Caco-2 (cell line): Measurements from ENCODE around the gene PACC1. TPM values are rescaled to one million over a fixed set of nuclear protein-coding genes. Genes with fewer than 3 reads are reported as not detected.

ENCODE experiments used
- BruUV-seq: library from RNA; stranded (reverse); fragments of 400-500 nt; replicated peaks from 2 replicates; lab custom pipeline; 2021; lab: Mats Ljungman, UMichigan
- CTCF ChIA-PET: fragments of 300-600 bp; sonication (Branson Sonifier 250); formaldehyde crosslinking; loops from one replicate; lab custom pipeline; 2022; ENCODE audit warnings: antibody characterized with exemption; lab: Charles Lee
- POLR2A ChIA-PET: fragments of 300-600 bp; sonication (Branson Sonifier 250); formaldehyde crosslinking; loops from one replicate; lab custom pipeline; 2022; ENCODE audit warnings: antibody characterized with exemption; lab: Charles Lee
- DNase-seq, 2 experiments: peaks; one replicate each; pipeline versions ENCODE4 v3.0.0 to v3.0.0-alpha.2; 2020 to 2022
- H3K27me3 ChIP-seq: replicated peaks from 2 replicates; pipeline ENCODE4 v1.6.0; 2011; ENCODE audit warnings: low read length; ENCODE audit not compliant: control insufficient read depth, insufficient read depth
- H3K36me3 ChIP-seq: 2 replicates; pipeline ENCODE4 v1.5.1; 2011; ENCODE audit warnings: low read length; ENCODE audit not compliant: control insufficient read depth, insufficient read depth
- H3K4me1 ChIP-seq: fragments of 250-450 bp; sonication (Bioruptor Pico); 2 replicates; pipeline ENCODE4 v1.5.1; 2020; ENCODE audit warnings: mild to moderate bottlenecking
- H3K4me3 ChIP-seq: 2 replicates; pipeline ENCODE4 v1.5.1; 2011; ENCODE audit warnings: low read depth, mild to moderate bottlenecking, control low read depth, low read length
- H3K9me3 ChIP-seq: fragments of 250-450 bp; sonication (Bioruptor Pico); 2 replicates; pipeline ENCODE4 v1.5.1; 2020; ENCODE audit warnings: mild to moderate bottlenecking, moderate library complexity
- H3K27ac Mint-ChIP-seq: one replicate; pipeline ENCODE4 v1.8.0; 2022; ENCODE audit warnings: mixed read lengths; ENCODE audit not compliant: unreplicated experiment
- H3K27me3 Mint-ChIP-seq: one replicate; pipeline ENCODE4 v1.8.0; 2022; ENCODE audit warnings: mixed read lengths; ENCODE audit not compliant: insufficient read depth, unreplicated experiment
- H3K36me3 Mint-ChIP-seq: one replicate; pipeline ENCODE4 v1.8.0; 2022; ENCODE audit warnings: mild to moderate bottlenecking, mixed read lengths; ENCODE audit not compliant: insufficient read depth, unreplicated experiment
- H3K4me1 Mint-ChIP-seq: one replicate; pipeline ENCODE4 v1.8.0; 2022; ENCODE audit warnings: low read depth, mixed read lengths; ENCODE audit not compliant: unreplicated experiment
- H3K4me3 Mint-ChIP-seq: one replicate; pipeline ENCODE4 v1.8.0; 2022; ENCODE audit warnings: mild to moderate bottlenecking, moderate library complexity, mixed read lengths; ENCODE audit not compliant: unreplicated experiment
- H3K9me3 Mint-ChIP-seq: one replicate; pipeline ENCODE4 v1.8.0; 2022; ENCODE audit warnings: mixed read lengths; ENCODE audit not compliant: unreplicated experiment
- intact Hi-C: fragments of 100-400 bp; cut with micrococcal nuclease; formaldehyde crosslinking; loops from one replicate; pipeline ENCODE4 v1.10.0; 2022; ENCODE audit not compliant: unreplicated experiment
- total RNA-seq: library from RNA; stranded (reverse); gene quantifications from 2 replicates; pipeline ENCODE4 v1.2.3, GENCODE V29; 2022
- TF ChIP-seq, protein P1 (sequence below), 2 experiments: fragments of 200-600 bp in 1 of 2; IDR thresholded peaks; 1 replicate in 1 of 2; 2 replicates in 1 of 2; pipeline versions ENCODE4 v1.5.1 to v1.8.0; 2011 to 2022; ENCODE audit warnings: antibody characterized with exemption in 1 of 2, control low read depth in 1 of 2, inconsistent platforms in 1 of 2, low read depth in 1 of 2, low read length in 1 of 2, mild to moderate bottlenecking in 1 of 2, moderate library complexity in 1 of 2; ENCODE audit not compliant: insufficient read depth in 1 of 2, severe bottlenecking in 1 of 2, unreplicated experiment in 1 of 2

PACC1 gene
- total RNA-seq, 1 experiment from 2014 or later: 15.6 TPM

DNA sequence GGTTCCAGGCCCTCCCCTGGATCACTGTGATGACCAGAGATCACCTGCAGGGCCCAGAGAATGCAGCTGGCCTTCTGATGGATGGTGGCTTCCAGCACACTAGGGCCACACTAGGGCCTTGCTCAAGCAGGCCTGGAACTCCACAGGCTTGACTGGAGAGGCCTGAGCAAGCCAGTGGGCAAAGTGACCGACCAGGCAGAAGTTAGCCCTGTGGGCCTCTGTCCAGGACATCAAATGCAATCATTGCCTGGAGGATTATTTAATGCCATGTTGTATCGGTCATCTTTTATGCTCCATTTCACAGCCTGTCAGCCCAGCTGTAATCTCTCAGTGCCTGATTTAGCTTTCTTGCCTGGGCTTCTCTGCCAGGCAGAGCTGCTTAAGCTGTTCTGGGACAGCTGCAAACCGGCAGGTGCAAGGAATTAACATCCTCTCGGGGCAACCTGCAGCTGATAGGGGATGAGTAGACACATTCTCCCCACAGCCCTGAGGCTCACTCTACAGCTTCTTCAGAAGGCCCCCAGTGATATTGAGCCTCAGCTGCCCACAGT, 35.7 kb upstream of the PACC1 start:
- Histone ChIP-seq H3K4me1 (peaks cover 14% of the 10 kb centered on the region; the same call in 1 of the 2 replicates), H3K9me3 (no peaks in the 10 kb centered on the region), H3K4me3 (no peak overlapping the region), H3K36me3 (no peaks in the 10 kb centered on the region), H3K27me3 (no peaks in the 10 kb centered on the region)
- ChIA-PET CTCF (interaction anchor here (0.6 to 1.3 kb wide), 2 partner anchors 169 to 380 kb away, joined by 4 to 5 read pairs; no protein-coding TSS in a partner anchor), POLR2A (no interaction called here)
- no peak for DNase-seq
- Mint-ChIP-seq H3K4me1 (peaks cover 18% of the 10 kb centered on the region), H3K27me3 (no peaks in the 10 kb centered on the region), H3K9me3 (no peaks in the 10 kb centered on the region), H3K27ac (no peak overlapping the region), H3K36me3 (peaks cover 15% of the 10 kb centered on the region), H3K4me3 (no peak overlapping the region)
- TF ChIP-seq, protein P1, sequence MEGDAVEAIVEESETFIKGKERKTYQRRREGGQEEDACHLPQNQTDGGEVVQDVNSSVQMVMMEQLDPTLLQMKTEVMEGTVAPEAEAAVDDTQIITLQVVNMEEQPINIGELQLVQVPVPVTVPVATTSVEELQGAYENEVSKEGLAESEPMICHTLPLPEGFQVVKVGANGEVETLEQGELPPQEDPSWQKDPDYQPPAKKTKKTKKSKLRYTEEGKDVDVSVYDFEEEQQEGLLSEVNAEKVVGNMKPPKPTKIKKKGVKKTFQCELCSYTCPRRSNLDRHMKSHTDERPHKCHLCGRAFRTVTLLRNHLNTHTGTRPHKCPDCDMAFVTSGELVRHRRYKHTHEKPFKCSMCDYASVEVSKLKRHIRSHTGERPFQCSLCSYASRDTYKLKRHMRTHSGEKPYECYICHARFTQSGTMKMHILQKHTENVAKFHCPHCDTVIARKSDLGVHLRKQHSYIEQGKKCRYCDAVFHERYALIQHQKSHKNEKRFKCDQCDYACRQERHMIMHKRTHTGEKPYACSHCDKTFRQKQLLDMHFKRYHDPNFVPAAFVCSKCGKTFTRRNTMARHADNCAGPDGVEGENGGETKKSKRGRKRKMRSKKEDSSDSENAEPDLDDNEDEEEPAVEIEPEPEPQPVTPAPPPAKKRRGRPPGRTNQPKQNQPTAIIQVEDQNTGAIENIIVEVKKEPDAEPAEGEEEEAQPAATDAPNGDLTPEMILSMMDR (IDR thresholded peaks at IDR 0.05; ENCODE audit: insufficient read depth in 1 of 2, low read depth in 1 of 2, low read length in 1 of 2, severe bottlenecking in 1 of 2, unreplicated experiment in 1 of 2): no peak
- no TSS peak for BruUV-seq
- intact Hi-C loops: loop anchor here (2.0 kb wide), 1 partner anchor 20 kb away; no protein-coding TSS in a partner anchor

DNA sequence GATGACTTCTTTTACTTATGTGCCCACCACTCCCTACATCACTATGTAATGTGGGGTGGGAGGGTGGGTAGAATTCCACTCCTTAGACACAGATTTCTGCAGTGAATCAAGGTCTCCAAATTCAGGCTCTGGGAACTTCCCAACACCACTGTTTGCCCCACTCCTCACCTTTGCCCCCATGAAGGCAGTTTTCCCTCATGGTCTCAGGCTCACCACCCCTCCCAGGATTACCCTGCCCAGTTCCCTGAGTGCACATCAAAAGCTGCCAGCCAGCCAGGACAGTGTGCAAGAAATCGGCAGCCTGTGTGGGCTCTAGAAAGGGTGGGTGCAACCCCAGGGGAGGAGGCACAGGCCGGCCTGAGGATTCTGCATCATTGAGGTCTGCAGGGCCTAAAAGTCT, 32.8 kb upstream of the PACC1 start:
- H3K36me3 Mint-ChIP-seq: peaks cover 16% of the 10 kb centered on the region
- peak in 1 of 2 experiments; percentile 21 for DNase-seq
- CTCF ChIA-PET: no interaction called here
- H3K4me1 ChIP-seq: peaks cover 14% of the 10 kb centered on the region; the same call in 1 of the 2 replicates
- H3K4me1 Mint-ChIP-seq: peaks cover 18% of the 10 kb centered on the region
- no peaks in the 10 kb centered on the region for H3K27me3 ChIP-seq
- H3K27me3 Mint-ChIP-seq: no peaks in the 10 kb centered on the region
- no TSS peak for BruUV-seq
- POLR2A ChIA-PET: no interaction called here
- intact Hi-C loops: no loop called here
- H3K36me3 ChIP-seq: no peaks in the 10 kb centered on the region; the same call in 1 of the 2 replicates
- no peak overlapping the region for H3K27ac Mint-ChIP-seq
- TF ChIP-seq, protein P1 (IDR thresholded peaks at IDR 0.05; ENCODE audit: insufficient read depth in 1 of 2, low read depth in 1 of 2, low read length in 1 of 2, severe bottlenecking in 1 of 2, unreplicated experiment in 1 of 2): no peak
- H3K9me3 ChIP-seq: no peaks in the 10 kb centered on the region; the same call in 1 of the 2 replicates
- H3K4me3 ChIP-seq: no peak overlapping the region
- no peaks in the 10 kb centered on the region for H3K9me3 Mint-ChIP-seq
- no peak overlapping the region for H3K4me3 Mint-ChIP-seq

DNA sequence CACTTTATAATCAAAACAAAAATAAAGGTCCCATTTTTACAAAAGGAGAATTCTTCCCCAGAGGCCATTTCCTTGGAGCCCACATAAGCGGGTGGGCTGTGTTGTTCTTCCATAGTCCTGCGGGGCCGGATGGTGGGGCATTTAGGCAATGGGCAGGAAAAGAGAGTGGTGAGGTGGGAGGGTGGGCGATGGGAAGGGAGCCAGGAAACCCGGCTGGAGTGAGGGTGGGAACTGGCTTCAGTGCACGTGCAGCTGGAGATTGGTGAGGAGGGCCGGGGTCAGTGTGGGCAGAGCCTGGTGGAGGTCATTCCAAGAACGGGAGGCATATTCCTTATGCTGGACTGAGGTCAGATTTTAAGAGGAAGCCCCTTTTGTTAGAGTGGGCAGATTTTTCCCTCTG, 31.6 kb upstream of the PACC1 start:
- H3K4me1 Mint-ChIP-seq: peaks cover 7% of the 10 kb centered on the region
- Histone ChIP-seq H3K36me3 (no peaks in the 10 kb centered on the region; the same call in 1 of the 2 replicates), H3K9me3 (no peaks in the 10 kb centered on the region; the same call in 1 of the 2 replicates), H3K27me3 (no peaks in the 10 kb centered on the region), H3K4me1 (peaks cover 14% of the 10 kb centered on the region; the same call in 1 of the 2 replicates), H3K4me3 (no peak overlapping the region)
- no peaks in the 10 kb centered on the region for H3K27me3 Mint-ChIP-seq
- no peak overlapping the region for H3K27ac Mint-ChIP-seq
- no TSS peak for BruUV-seq
- H3K4me3 Mint-ChIP-seq: no peak overlapping the region
- TF ChIP-seq, protein P1 (IDR thresholded peaks at IDR 0.05; ENCODE audit: insufficient read depth in 1 of 2, low read depth in 1 of 2, low read length in 1 of 2, severe bottlenecking in 1 of 2, unreplicated experiment in 1 of 2): no peak
- ChIA-PET POLR2A (no interaction called here), CTCF (no interaction called here)
- DNase-seq: peak in 1 of 2 experiments; percentile 21
- H3K9me3 Mint-ChIP-seq: no peaks in the 10 kb centered on the region
- intact Hi-C loops: no loop called here
- peaks cover 19% of the 10 kb centered on the region for H3K36me3 Mint-ChIP-seq
